ENCODE results near the gene SLC15A3.

GRCh38 chr11:60915248-60915914 lies 36.6 kb downstream of the SLC15A3 start:
- peak in 8 of 11 experiments; percentile 25 to 60 (median 45) for TF ChIP-seq CTCF (IDR thresholded peaks at IDR 0.05 in 8 of 11, conservative IDR thresholded peaks at IDR 0.05 in 3 of 11)
- no peak for TF ChIP-seq POLR2A (IDR thresholded peaks at IDR 0.05)
- TF ChIP-seq POLR2AphosphoS5 (IDR thresholded peaks at IDR 0.05): peak; percentile 43 to 69 (median 57)
